ENCODE results near the gene TNFRSF21.

The TNFRSF21 gene

DNA sequence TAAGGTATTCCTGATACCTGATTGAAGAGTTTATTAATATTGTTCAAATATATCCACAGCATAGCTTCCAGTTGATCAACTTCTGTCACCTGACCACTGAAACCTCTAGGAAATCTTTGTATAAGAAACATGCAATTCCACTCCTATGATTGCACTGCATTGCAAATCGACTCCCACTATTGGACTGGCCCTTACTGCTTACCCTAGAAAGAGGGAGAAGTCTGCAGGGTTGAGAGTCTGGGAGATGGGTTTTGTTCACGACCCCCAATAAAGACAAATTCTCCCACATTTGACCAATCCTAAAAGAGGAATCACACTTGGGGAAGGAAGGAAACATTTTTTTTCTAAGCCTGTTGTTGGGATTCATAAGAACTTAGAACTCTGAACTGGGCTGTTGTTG is 43.7 kb downstream of the TNFRSF21 start:
- DNase-seq: no peak
- Histone ChIP-seq H3K36me3 (replicated peaks; ENCODE audit: insufficient read depth, low read length) (no peaks in the 10 kb centered on the region), H3K9me3 (replicated peaks; ENCODE audit: insufficient read depth, low read length) (no peaks in the 10 kb centered on the region), H3K27me3 (replicated peaks; ENCODE audit: insufficient read depth, low read length) (no peaks in the 10 kb centered on the region), H3F3A (ENCODE audit: insufficient read depth, low read length) (no peaks in the 10 kb centered on the region), H2AFZ (ENCODE audit: low read length) (no peak overlapping the region), H3K4me1 (ENCODE audit: low read length) (no peaks in the 10 kb centered on the region), H3K9me2 (replicated peaks; ENCODE audit: insufficient read depth, low read length) (no peaks in the 10 kb centered on the region), H3K4me2 (ENCODE audit: low read depth, low read length) (no peak overlapping the region), H3K27ac (ENCODE audit: low read length) (no peak overlapping the region), H3K79me2 (ENCODE audit: low read length) (no peaks in the 10 kb centered on the region), H4K20me1 (ENCODE audit: insufficient read depth, low read length) (no peaks in the 10 kb centered on the region), H3K9ac (ENCODE audit: low read length) (no peak overlapping the region), H3K4me3 (ENCODE audit: low read length) (no peak overlapping the region)
- TF ChIP-seq, protein P1, sequence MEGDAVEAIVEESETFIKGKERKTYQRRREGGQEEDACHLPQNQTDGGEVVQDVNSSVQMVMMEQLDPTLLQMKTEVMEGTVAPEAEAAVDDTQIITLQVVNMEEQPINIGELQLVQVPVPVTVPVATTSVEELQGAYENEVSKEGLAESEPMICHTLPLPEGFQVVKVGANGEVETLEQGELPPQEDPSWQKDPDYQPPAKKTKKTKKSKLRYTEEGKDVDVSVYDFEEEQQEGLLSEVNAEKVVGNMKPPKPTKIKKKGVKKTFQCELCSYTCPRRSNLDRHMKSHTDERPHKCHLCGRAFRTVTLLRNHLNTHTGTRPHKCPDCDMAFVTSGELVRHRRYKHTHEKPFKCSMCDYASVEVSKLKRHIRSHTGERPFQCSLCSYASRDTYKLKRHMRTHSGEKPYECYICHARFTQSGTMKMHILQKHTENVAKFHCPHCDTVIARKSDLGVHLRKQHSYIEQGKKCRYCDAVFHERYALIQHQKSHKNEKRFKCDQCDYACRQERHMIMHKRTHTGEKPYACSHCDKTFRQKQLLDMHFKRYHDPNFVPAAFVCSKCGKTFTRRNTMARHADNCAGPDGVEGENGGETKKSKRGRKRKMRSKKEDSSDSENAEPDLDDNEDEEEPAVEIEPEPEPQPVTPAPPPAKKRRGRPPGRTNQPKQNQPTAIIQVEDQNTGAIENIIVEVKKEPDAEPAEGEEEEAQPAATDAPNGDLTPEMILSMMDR (IDR thresholded peaks at IDR 0.05; ENCODE audit: low read length): no peak
- TF ChIP-seq EZH2 (optimal IDR thresholded peaks at IDR 0.05; ENCODE audit: low read depth, low read length) (no peak), EZH2phosphoT487 (IDR thresholded peaks at IDR 0.05; ENCODE audit: low read length) (no peak)

DNA sequence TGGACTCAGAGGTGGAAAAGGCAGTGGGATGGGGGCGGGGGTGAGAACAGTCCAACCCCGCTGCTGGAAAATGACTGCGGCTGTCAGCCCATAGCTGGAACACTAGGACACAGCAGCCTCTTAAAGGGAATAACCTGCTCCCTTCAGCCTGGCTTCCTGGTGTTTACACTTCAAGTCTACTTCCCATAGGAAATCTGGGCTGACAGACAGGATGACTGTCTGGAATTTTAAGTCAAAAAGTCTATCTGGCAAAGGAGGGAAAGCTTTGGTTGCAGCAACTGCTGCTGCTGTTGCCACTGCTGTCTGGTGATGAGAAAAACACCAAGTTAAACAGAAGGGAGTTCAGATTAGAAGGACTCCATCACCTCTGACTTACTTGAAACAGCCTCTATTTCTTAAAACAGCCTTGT is 44.9 kb downstream of the TNFRSF21 start:
- Histone ChIP-seq H3K36me3 (replicated peaks; ENCODE audit: insufficient read depth, low read length) (no peaks in the 10 kb centered on the region), H4K20me1 (ENCODE audit: insufficient read depth, low read length) (no peaks in the 10 kb centered on the region), H3K27me3 (replicated peaks; ENCODE audit: insufficient read depth, low read length) (no peaks in the 10 kb centered on the region), H3K4me1 (ENCODE audit: low read length) (no peaks in the 10 kb centered on the region), H3K9ac (ENCODE audit: low read length) (no peak overlapping the region), H3K79me2 (ENCODE audit: low read length) (no peaks in the 10 kb centered on the region), H2AFZ (ENCODE audit: low read length) (no peak overlapping the region), H3K9me3 (replicated peaks; ENCODE audit: insufficient read depth, low read length) (no peaks in the 10 kb centered on the region), H3K4me2 (ENCODE audit: low read depth, low read length) (no peak overlapping the region), H3K27ac (ENCODE audit: low read length) (no peak overlapping the region), H3F3A (ENCODE audit: insufficient read depth, low read length) (no peaks in the 10 kb centered on the region), H3K4me3 (ENCODE audit: low read length) (no peak overlapping the region), H3K9me2 (replicated peaks; ENCODE audit: insufficient read depth, low read length) (no peaks in the 10 kb centered on the region)
- DNase-seq: no peak
- TF ChIP-seq, protein P1 (IDR thresholded peaks at IDR 0.05; ENCODE audit: low read length): no peak
- no peak for TF ChIP-seq EZH2phosphoT487 (IDR thresholded peaks at IDR 0.05; ENCODE audit: low read length)
- TF ChIP-seq EZH2 (optimal IDR thresholded peaks at IDR 0.05; ENCODE audit: low read depth, low read length): no peak

DNA sequence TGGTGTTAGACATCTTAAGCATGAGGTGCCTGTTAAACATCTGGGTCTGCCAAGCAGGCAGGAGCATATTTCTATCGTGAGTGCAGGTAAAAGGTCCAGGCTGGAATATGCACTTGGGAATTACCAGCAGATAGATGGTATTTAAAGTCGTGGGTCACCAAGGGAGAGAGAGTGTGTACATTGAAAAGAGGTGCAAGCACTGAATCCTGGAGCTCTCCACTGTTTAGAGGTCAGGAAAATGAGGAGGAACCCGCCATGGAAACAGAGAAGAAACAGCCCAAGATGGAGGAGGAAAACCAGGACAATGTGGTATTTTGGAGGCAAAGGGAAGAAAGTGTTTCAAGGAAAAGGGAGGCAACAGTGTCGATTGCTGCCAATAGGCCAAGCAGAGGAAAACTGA is 46.4 kb downstream of the TNFRSF21 start:
- TF ChIP-seq EZH2 (optimal IDR thresholded peaks at IDR 0.05; ENCODE audit: low read depth, low read length) (no peak), EZH2phosphoT487 (IDR thresholded peaks at IDR 0.05; ENCODE audit: low read length) (no peak)
- TF ChIP-seq, protein P1 (IDR thresholded peaks at IDR 0.05; ENCODE audit: low read length): no peak
- no peaks in the 10 kb centered on the region for H3K27me3 ChIP-seq (replicated peaks; ENCODE audit: insufficient read depth, low read length)
- no peak for DNase-seq
- H3K4me3 ChIP-seq (ENCODE audit: low read length): no peak overlapping the region
- no peak overlapping the region for H3K4me2 ChIP-seq (ENCODE audit: low read depth, low read length)
- no peaks in the 10 kb centered on the region for H4K20me1 ChIP-seq (ENCODE audit: insufficient read depth, low read length)
- H3K4me1 ChIP-seq (ENCODE audit: low read length): no peaks in the 10 kb centered on the region
- H2AFZ ChIP-seq (ENCODE audit: low read length): no peak overlapping the region
- no peak overlapping the region for H3K27ac ChIP-seq (ENCODE audit: low read length)
- H3K9me2 ChIP-seq (replicated peaks; ENCODE audit: insufficient read depth, low read length): no peaks in the 10 kb centered on the region
- no peaks in the 10 kb centered on the region for H3K9me3 ChIP-seq (replicated peaks; ENCODE audit: insufficient read depth, low read length)
- H3F3A ChIP-seq (ENCODE audit: insufficient read depth, low read length): no peaks in the 10 kb centered on the region
- H3K36me3 ChIP-seq (replicated peaks; ENCODE audit: insufficient read depth, low read length): no peaks in the 10 kb centered on the region
- H3K79me2 ChIP-seq (ENCODE audit: low read length): no peaks in the 10 kb centered on the region
- no peak overlapping the region for H3K9ac ChIP-seq (ENCODE audit: low read length)
